ENCODE results near the gene NPL. TPM values are rescaled to one million over a fixed set of nuclear protein-coding genes. Genes with fewer than 3 reads are reported as not detected.

Gene NPL
- total RNA-seq, 1 donor from 2014 or later, result 44.5 TPM

- no peaks in the 10 kb centered on the region for H3K9me3 ChIP-seq
- TF ChIP-seq, protein P1, sequence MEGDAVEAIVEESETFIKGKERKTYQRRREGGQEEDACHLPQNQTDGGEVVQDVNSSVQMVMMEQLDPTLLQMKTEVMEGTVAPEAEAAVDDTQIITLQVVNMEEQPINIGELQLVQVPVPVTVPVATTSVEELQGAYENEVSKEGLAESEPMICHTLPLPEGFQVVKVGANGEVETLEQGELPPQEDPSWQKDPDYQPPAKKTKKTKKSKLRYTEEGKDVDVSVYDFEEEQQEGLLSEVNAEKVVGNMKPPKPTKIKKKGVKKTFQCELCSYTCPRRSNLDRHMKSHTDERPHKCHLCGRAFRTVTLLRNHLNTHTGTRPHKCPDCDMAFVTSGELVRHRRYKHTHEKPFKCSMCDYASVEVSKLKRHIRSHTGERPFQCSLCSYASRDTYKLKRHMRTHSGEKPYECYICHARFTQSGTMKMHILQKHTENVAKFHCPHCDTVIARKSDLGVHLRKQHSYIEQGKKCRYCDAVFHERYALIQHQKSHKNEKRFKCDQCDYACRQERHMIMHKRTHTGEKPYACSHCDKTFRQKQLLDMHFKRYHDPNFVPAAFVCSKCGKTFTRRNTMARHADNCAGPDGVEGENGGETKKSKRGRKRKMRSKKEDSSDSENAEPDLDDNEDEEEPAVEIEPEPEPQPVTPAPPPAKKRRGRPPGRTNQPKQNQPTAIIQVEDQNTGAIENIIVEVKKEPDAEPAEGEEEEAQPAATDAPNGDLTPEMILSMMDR (IDR thresholded peaks at IDR 0.05), result peak; percentile 76
- H3K4me1 ChIP-seq, result peaks cover 6% of the 10 kb centered on the region
- no peak overlapping the region for H3K27ac ChIP-seq
- H3K36me3 ChIP-seq, result no peaks in the 10 kb centered on the region
- ATAC-seq (peak; percentile 55), DNase-seq (peak; percentile 73)
- H3K4me3 ChIP-seq, result no peak overlapping the region
- no peaks in the 10 kb centered on the region for H3K27me3 ChIP-seq
- intact Hi-C loops (cut with DNase I), result no loop called here
These were observed 3.2 kb upstream of the NPL start for GRCh38 chr1:182786223-182786994.

DNA sequence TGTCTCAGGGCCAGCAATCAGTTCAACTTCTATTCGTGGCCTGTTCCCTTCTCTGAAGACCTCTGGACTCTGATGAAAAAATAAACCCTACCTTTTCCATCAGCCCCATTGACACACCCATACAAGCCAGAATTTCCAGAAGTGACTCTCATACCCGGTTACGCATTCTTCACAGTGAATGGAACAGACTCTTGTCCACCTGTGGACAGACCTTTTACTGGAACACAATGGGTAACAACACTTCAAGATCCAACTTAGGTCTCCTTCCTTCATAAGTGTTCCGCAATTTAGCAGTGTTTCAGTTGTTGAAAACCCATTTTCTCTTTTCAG, 2.6 kb upstream of the NPL start:
- DNase-seq, result no peak
- TF ChIP-seq, protein P1 (IDR thresholded peaks at IDR 0.05), result no peak
- Histone ChIP-seq H3K27me3 (no peaks in the 10 kb centered on the region), H3K9me3 (no peaks in the 10 kb centered on the region), H3K27ac (no peak overlapping the region), H3K4me1 (peaks cover 6% of the 10 kb centered on the region), H3K36me3 (no peaks in the 10 kb centered on the region), H3K4me3 (no peak overlapping the region)
- intact Hi-C loops (cut with DNase I), result no loop called here
- ATAC-seq, result peak; percentile 7

DNA sequence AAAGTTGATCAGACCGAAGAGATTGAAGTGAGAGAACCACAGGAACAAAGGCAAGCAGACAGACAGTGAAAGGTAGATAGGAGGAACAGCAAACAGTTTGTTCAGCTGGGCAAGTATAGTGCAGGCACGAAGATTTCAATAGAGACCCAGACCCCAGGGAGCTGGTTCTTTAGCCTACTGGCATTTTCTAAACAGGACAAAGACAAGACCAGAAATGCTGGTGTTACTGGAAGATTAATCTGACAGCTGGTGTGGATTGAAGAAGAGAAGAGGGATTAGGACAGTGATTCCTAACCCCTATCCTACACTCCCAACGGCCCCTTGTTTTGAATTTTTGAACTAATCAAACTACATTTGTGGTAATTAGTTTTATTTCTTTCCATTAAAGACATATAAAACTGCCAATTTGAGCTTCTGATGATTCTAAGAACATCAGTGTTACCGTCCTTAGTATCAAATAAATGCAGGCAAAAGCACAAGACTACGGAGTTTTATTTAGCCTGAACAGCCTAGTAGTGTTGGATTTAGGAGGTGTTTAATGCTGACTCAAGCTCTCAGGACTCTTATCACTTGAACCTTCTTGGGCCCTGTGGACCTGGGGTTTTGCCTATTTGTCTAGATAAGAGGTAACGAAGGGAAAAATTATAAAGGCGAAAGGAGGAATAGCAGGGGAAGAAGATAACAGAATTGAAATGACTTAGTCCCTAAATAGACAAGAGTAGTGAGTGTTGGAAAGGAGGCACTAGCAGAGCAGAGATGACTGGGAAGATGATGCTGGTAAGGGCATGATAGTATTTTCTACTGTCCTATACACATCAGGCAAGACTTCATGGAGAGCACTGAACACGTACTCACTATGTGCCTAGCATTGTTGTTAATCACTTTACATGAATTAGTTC, 2.0 kb downstream of the NPL start:
- Histone ChIP-seq H3K27me3 (no peaks in the 10 kb centered on the region), H3K36me3 (peaks cover 8% of the 10 kb centered on the region), H3K4me3 (no peak overlapping the region), H3K9me3 (no peaks in the 10 kb centered on the region), H3K27ac (no peak overlapping the region), H3K4me1 (peaks cover 15% of the 10 kb centered on the region)
- TF ChIP-seq, protein P1 (IDR thresholded peaks at IDR 0.05), result no peak
- DNase-seq, result no peak
- no peak for ATAC-seq
- intact Hi-C loops (cut with DNase I), result no loop called here

DNA sequence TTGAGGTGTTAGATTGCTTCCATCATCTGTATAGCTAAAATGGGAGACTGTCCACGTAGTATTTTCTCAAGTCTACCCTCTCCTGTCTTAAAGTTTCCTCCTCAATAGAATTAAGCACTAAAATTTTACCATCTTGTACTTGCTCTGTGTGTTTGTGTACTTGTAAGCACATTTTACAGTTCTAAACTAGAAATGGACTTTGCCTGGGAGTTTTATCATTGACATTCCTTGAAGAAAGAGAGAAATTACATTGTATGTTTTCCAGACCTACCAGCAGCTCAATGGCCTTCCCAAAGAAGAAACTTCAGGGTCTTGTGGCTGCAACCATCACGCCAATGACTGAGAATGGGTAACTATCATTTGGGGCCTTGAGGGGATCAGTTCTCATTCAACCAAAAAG, 4.5 kb downstream of the NPL start:
- TF ChIP-seq, protein P1 (IDR thresholded peaks at IDR 0.05), result no peak
- peaks cover 15% of the 10 kb centered on the region for H3K4me1 ChIP-seq
- no peaks in the 10 kb centered on the region for H3K27me3 ChIP-seq
- DNase-seq (no peak), ATAC-seq (no peak)
- no peak overlapping the region for H3K27ac ChIP-seq
- intact Hi-C loops (cut with DNase I), result no loop called here
- H3K4me3 ChIP-seq, result no peak overlapping the region
- peaks cover 8% of the 10 kb centered on the region for H3K36me3 ChIP-seq
- no peaks in the 10 kb centered on the region for H3K9me3 ChIP-seq

GRCh38 chr1:182794676-182795201, 5.2 kb downstream of the NPL start:
- peak; percentile 68 for ATAC-seq
- Histone ChIP-seq H3K27me3 (no peaks in the 10 kb centered on the region), H3K36me3 (peaks cover 8% of the 10 kb centered on the region), H3K27ac (no peak overlapping the region), H3K4me3 (no peak overlapping the region), H3K4me1 (peaks cover 15% of the 10 kb centered on the region), H3K9me3 (no peaks in the 10 kb centered on the region)
- DNase-seq, result no peak
- TF ChIP-seq, protein P1 (IDR thresholded peaks at IDR 0.05), result no peak
- intact Hi-C loops (cut with DNase I), result no loop called here

Measured in upper lobe of right lung (tissue), 1 donor.